Mucosa of gallbladder (tissue), 1 donor: Measurements from ENCODE around the gene RHOF. TPM values are rescaled to one million over a fixed set of nuclear protein-coding genes. Genes with fewer than 3 reads are reported as not detected.
"Not testable (repeated sequence)": the region's sequence is repeated elsewhere in the genome, so short reads cannot be mapped to it uniquely, and the experiment has no call there.

Experiments
- DNase-seq: peaks from one replicate; pipeline ENCODE4 v3.0.0-alpha.2; 2020; ENCODE audit warnings: low spot score
- total RNA-seq: library from RNA; stranded (reverse); gene quantifications from one replicate; pipeline ENCODE4 v1.2.1, GENCODE V29; 2021
- donor health status: DM: no; HTN: no; CAD: no.

The RHOF gene
- total RNA-seq, 1 donor from 2014 or later: 30.8 TPM

DNA sequence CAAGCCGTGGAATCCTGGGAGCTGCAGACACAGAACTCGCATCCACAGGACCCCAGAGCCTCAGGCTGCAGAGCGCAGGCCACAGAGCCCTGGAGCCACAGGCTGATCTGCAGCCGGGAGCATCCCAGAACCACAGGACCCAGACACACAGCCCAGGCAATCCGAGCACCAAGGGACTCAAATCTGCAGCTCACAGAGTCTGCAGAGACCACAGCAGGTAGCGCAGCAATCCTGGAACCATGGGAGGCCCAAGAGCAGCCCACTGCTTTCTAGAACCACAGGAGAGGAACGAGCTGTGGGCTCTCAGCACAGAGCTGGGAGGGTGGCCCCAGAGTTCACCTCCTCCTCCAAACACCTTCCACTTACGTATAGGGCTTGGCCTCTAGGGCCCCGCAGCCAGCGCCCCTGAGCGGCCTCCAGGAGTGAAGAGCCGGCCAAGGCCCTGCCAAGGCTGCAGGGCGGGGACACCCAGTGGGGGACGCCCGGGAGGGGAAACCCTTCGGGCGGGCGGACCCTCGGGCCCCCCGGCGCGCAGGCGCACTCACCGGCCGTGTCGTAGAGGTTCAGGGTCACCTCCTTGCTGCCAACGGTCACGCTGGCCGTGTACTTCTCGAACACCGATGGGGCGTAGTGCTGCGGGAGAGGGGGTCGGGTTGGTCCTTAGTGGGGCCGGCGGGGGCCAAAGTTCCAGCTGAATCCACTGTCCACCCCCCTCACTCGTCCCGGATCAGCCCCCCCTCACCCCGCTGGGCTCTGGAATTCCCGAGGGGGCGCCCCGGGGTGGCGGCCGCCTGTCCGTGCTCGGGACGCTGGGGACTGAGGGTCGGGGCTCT lies 665 bp downstream of the RHOF start:
- DNase-seq: no peak

DNA sequence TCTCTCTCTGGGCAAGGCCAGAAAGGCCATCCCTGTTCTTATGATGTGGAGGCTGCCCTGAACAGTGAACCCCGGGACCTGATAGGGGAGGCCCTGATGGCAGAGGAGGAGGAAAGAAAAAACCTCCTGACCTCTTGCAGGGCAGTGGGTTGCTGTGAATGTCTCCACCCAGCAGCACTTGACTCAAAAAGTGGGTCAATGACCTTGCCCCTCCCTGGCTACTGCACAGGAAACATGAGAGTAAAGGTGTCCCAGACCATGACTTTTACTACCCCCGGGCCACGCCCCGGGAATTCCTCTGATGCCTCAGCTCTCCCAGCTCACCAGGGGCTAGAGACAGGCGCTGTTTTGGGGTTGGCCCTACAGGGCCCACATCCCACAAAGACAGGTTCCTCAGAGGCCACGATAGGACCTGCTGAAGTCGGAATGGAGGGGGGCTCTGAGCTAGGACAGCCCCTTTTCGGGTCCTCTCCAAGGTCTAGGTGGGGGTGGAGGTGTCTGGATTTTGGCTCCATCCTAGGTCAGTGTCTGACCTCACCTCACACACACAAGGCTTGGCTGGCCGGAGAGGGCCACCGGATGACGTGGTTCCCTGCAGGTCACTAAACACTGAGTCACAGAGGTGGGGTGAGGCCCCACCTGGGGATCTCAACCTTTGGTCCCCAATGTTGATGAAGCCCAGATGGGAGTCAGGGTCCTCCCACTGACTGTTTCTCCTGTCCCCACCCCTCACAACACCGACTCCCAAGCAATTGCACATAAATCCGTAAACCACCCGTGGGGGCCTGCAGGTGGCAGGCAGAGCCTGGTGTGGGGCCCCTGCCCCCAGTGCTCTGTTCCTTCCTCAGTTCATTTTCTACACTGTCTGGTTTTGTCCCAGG lies 1.6 kb downstream of the RHOF start:
- no peak for DNase-seq

- DNase-seq: not testable (repeated sequence)
These were observed 2.7 kb downstream of the RHOF start for GRCh38 chr12:121790785-121791184.

DNA sequence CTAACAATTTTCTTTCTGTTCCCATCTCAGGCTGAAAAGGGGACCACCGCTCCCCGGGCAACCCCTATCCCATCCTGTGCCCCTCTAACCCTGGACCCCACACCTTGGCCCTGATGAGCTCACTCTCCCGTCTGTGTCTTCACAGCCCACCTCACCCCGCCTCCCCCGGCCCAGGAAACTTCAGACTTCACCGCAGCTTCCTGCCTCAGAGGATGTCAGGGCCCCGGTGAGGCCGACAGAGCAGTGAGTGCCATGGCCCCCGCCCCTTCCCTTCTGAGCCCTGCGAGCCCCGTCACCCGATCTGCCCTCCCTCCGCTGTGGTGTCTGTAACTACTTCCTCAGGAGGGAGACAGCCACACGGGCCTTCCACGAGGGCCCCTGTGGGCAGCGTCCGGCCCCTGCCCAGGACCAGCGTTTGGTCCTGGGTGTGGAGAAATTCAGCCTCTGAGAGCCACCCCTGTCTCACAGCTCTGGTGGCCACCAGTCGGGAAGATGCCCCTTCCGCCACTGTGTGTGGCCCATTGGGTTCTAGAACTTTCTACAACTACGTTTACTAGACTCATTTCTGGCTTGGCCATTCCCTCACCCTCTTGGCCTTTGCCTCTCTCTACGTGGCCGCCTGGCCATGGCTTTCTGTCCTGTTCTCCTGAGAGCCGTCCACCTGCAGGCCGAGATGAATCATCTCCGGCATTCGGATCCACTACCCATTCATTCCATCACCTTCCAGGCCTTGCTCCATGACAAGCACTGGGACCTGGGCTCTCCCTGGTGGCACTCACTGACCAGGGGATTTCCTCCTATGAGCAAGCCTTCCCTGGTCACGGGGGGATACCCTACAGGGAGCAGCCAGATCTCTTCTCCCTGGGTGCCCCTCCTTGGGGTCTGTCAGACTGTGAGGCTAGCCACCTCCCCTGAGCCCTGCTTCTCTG lies 3.4 kb downstream of the RHOF start:
- peak; percentile 74 for DNase-seq

GRCh38 chr12:121789233-121789781 lies 4.2 kb downstream of the RHOF start:
- no peak for DNase-seq

DNA sequence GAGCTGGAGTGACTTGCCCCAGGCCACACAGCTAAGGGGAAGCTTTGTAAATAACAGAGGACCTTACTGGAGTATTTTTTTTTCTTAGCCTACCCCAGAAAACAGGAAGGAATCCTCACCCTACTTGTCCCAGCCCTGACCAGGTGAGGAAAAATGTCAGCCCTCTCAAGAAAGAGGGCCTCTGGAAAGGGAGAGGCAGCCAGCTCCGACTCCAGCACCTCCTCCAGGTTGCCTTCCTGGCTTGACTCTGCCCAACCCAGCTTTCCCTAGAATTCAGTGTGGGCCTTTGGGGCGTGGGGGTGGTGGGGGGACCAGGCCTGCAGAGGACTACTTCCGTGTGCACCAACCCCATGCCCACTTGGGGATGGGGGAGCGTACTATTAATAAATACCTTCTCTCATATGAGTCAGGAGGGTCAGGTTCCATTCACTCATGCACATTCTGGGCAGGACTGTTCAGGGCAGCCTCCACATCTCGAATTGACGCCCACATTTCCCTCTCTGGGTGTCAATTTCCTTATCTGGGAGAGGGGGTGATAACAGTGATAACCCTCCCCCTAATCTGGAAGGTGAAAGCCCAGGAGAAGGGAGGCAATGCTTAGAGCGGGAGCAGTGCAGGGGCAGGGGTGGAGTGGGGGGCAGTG lies 5.2 kb downstream of the RHOF start:
- no peak for DNase-seq

DNA sequence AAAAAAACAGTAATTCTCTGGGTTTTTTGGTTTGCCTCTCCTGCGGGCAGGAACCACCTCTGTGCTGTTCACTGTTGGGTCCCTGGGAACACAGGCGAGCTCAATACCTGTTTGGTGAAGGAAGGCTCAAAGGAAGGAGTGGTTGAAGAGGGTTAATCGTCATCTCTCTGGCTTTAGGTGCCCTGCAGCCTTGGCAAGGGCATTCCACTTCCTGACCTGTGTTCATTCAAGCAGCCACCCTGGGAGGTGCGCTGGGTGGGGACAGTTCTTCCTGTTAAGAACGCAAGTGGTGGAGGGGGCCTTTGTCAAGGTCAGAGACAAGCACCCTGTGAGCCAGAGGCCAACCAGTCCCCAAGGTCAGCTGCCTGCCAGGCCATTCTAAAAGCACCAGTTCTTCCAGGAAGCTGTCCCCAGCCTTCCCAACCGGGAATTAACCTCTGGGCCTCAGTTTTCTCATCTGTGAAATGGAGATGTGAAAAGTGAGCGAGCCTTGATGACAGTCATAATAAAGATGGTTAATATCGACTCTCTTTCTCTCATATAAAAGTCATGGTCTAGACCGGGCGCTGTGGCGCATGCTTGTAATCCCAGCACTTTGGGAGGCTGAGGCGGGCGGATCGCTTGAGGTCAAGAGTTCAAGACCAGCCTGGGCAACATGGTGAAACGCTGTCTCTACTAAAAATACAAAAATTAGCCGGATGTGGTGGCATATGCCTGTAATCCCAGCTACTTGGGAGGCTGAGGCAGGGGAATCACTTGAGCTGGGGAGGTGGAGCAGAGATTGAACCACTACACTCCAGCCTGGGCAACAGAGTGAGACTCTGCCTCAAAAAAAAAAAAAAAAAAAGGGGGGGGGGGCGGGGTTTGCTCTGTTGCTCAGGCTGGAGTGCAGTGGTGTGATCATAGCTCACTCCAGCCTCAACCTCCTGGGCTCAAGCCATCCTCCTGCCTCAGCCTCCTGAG lies 6.1 kb downstream of the RHOF start:
- DNase-seq: no peak

- DNase-seq: peak; percentile 87
These were observed 7.1 kb downstream of the RHOF start for GRCh38 chr12:121786440-121786825.

DNA sequence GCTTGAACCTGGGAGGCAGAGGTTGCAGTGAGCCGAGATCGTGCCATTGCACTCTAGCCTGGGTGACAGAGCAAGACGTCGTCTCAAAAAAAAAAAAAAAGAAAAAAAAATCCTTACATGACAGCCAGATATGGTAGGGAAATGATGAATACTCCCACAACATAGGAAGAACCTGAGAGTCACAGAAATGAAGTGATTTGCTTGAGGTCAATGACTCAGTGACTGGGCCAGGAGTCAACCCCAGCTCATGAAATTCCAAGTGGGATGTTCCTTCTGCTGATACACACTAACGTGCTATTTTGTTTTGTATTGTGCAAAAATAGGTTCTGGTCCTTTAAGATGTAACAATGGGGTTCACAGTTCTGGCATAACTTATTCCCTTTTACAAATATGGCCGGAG lies 9.0 kb downstream of the RHOF start:
- DNase-seq: no peak

DNA sequence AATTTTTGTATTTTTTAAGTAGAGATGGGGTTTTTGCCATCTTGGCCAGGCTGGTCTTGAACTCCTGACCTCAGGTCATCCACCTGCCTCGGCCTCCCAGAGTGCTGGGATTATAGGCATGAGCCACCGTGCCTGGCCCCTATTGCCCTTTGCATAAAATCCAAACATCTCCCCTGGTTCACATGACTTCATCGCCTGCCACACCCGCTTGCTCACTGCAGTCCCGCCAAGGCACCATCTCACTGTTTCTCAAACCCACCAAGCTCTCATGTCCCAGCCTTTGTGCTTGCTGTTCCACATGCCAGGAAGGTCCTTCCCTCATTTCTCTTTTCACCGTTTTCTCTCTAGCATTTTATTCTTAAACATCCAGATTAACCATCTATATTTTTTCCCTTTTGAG lies 9.7 kb downstream of the RHOF start:
- no peak for DNase-seq

DNA sequence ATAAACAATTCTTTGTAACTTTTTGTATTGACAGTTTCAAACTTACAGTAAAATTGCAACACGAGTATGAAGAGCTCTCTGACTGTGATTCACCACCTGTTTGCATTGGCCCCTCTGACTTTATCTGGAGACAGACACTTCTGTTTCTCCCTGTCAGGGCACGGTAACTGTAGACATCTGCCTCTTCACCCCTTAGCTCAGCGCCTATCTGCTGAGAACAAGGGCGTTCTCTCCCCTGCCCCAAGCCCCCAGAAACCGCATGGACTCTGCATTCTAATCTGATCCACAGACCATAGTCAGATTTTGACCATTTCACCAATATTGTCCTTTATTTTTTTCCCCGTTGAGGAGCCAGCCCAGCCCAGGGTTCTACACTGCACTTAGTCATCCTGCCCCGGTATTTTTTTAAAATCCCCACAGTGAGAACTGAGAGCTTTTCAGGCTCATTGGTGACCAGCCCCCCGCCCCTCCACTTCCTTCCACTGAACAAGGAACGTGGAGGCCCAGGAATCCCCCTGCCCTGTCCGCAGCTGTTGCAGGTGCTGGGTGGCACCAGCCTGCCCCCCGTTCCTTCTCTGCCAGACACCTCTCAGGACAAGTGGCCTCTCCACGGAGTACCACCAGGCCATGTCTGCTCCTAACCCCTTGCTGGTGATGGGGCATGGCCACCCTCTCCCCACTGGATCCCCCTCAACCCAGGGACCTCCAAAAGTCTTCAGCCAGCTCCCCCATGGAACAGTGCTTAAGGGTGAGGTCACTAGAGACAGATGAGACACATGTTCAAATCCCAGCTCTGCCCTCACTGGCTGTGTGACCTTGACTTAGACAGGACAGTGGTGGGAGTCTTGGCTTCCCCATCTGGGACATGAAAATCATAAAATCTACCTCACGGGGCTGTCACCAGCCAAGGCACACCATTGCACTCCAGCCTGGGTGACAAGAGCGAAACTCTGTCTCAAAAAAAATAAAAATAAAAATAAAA lies 11.2 kb downstream of the RHOF start:
- no peak for DNase-seq

DNA sequence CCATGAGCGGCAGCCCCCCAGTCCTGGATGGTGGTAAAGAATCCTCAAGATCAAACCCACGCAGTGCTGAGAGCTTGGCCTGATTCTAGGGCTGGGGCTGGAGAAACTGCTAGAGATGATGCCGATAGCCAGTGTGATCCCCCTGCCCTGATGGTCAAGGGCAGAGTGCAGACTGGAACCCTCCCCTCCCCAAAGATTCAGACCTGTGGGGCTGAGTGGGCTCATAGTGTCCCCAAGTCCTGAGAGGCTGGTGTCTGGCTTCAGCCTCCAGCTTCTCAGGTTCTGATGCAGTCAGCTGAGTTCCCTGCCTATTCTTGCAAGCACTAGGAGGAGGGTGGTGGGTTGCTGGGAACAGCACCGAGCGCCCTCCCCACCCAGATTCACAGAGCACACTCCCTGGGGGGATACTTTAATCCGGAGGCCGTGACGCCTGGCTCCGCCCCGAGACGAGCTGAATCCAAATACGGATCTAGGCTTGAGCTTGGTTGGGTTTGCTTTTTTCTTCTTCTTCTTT lies 11.9 kb downstream of the RHOF start:
- no peak for DNase-seq

DNA sequence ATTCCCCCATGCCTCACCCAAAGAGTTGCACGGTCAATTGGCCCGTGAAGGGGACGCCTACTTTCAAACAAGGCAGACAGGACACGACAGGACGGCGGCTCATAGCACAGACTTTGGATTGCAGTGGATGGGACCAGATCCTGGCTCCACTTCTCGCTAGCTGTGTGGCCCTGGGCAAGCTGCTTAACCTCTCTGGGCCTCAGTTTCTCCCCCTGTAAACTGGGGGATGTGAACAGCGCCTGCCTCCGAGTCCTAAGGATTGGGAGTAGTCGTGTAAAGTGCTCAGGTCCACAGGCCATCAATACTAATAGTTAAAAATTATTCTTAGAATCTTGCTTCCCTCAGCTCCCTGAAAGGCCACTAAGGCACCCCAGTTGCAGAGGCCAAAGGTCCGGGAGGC lies 13.1 kb downstream of the RHOF start:
- DNase-seq: no peak

- no peak for DNase-seq
These were observed 14.0 kb downstream of the RHOF start for GRCh38 chr12:121779422-121779895.

DNA sequence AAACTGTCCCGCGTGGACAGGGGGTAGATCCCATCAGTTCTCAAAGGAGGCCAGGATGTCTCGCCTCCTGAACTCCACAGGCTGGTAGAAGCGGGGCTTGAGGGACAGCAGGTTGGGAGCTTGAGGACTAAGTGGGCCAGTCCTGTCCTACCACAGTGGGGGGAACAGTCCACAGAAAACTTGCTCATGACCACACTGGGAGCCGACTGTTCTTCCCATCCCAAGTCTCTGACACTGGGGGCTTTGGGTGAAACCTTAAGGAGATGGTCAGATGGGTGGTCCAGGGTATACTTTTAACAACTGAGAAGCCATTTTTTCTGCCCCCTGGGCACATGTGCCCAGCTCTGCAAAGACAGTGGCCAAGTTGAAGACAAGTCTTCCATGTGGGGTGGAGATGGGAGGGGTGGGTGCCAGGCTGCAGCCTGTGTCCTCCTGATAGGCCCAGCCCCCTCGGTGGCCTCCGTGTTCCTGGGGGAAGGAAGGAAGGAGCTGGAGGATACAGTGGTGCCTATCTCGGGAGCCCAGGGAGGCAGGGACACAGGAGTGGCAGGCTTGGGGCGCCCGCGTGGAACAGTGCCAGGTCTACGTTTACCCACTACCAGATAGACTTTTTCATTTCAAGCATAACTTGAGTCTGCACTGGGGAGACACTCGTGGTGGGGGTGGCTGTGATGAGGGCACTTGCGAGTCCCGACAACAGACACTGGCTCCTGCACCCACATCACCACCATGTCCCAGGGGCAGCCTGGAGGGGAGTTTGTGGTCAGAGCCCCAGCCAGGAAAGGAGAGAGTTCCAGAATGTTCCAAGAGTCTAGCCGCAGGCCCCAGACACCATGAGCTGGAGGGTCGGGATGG lies 14.7 kb downstream of the RHOF start:
- DNase-seq: no peak

- DNase-seq: peak; percentile 81
These were observed 17.0 kb downstream of the RHOF start for GRCh38 chr12:121776190-121777098.
